Colonic mucosa (tissue), 4 donors: ENCODE results near the gene SQOR. TPM values are rescaled to one million over a fixed set of nuclear protein-coding genes. Genes with fewer than 3 reads are reported as not detected.

ENCODE experiments used
- DNase-seq: peaks from one replicate; pipeline ENCODE4 v3.0.0-alpha.2; 2020
- H3K27ac ChIP-seq: fragments of 200-600 bp; one replicate; pipeline ENCODE4 v1.8.0; 2021
- H3K27me3 ChIP-seq: fragments of 200-600 bp; one replicate; pipeline ENCODE4 v1.8.0; 2021
- H3K36me3 ChIP-seq: fragments of 200-600 bp; one replicate; pipeline ENCODE4 v1.8.0; 2021
- H3K4me1 ChIP-seq: fragments of 200-600 bp; one replicate; pipeline ENCODE4 v1.8.0; 2021; ENCODE audit warnings: mild to moderate bottlenecking
- H3K4me3 ChIP-seq: fragments of 200-600 bp; one replicate; pipeline ENCODE4 v1.8.0; 2021
- H3K9ac ChIP-seq, 2 donors: one replicate each; pipeline ENCODE4 v1.7.0; 2013; ENCODE audit warnings: control low read depth in 2 of 2, low read depth in 2 of 2, low read length in 2 of 2
- H3K9me3 ChIP-seq: fragments of 200-600 bp; one replicate; pipeline ENCODE4 v1.8.0; 2021
- intact Hi-C: fragments of 100-400 bp; cut with DNase I; formaldehyde crosslinking; loops from one replicate; pipeline ENCODE4 v1.14.1; 2022
- total RNA-seq, 2 donors: library from RNA; stranded (reverse); fragmentation: NEBNext Ultra II Directional in 1 of 2; extraction: Animal tissue kit (Norgen Biotek cat#: 25700) in 1 of 2; gene quantifications; one replicate each; pipeline ENCODE4 v1.2.1, GENCODE V29; 2021
- TF ChIP-seq, protein P1 (sequence below): fragments of 200-600 bp; IDR thresholded peaks from one replicate; pipeline ENCODE4 v1.8.0; 2022; ENCODE audit warnings: antibody characterized with exemption, mild to moderate bottlenecking
- donor health status: healthy.
- donor health status: DM: no; HTN: no; CAD: no.
- donor health status: DM: no; HTN: no; CAD: no.

Gene SQOR
- total RNA-seq, 2 donors from 2014 or later = 308 to 500 TPM

GRCh38 chr15:45668386-45668785 is 33.6 kb downstream of the SQOR start:
- intact Hi-C loops = no loop called here
- DNase-seq = no peak
- peaks cover 23% of the 10 kb centered on the region for H3K36me3 ChIP-seq
- H3K27me3 ChIP-seq = no peaks in the 10 kb centered on the region
- no peak overlapping the region for H3K4me3 ChIP-seq
- TF ChIP-seq, protein P1, sequence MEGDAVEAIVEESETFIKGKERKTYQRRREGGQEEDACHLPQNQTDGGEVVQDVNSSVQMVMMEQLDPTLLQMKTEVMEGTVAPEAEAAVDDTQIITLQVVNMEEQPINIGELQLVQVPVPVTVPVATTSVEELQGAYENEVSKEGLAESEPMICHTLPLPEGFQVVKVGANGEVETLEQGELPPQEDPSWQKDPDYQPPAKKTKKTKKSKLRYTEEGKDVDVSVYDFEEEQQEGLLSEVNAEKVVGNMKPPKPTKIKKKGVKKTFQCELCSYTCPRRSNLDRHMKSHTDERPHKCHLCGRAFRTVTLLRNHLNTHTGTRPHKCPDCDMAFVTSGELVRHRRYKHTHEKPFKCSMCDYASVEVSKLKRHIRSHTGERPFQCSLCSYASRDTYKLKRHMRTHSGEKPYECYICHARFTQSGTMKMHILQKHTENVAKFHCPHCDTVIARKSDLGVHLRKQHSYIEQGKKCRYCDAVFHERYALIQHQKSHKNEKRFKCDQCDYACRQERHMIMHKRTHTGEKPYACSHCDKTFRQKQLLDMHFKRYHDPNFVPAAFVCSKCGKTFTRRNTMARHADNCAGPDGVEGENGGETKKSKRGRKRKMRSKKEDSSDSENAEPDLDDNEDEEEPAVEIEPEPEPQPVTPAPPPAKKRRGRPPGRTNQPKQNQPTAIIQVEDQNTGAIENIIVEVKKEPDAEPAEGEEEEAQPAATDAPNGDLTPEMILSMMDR = no peak
- no peaks in the 10 kb centered on the region for H3K9me3 ChIP-seq
- H3K27ac ChIP-seq = no peak overlapping the region
- H3K4me1 ChIP-seq = no peaks in the 10 kb centered on the region
- H3K9ac ChIP-seq = no peak overlapping the region

- Histone ChIP-seq H3K36me3 (peaks cover 28% of the 10 kb centered on the region), H3K27ac (no peak overlapping the region)
These were observed 34.6 kb downstream of the SQOR start for GRCh38 chr15:45669422-45669821.

GRCh38 chr15:45670091-45670490 is 35.3 kb downstream of the SQOR start:
- no peak overlapping the region for H3K4me3 ChIP-seq
- no peak for DNase-seq
- intact Hi-C loops = no loop called here
- H3K36me3 ChIP-seq = peaks cover 31% of the 10 kb centered on the region
- H3K27me3 ChIP-seq = no peaks in the 10 kb centered on the region
- no peak overlapping the region for H3K27ac ChIP-seq
- TF ChIP-seq, protein P1 = no peak
- no peaks in the 10 kb centered on the region for H3K4me1 ChIP-seq
- H3K9me3 ChIP-seq = no peaks in the 10 kb centered on the region
- no peak overlapping the region for H3K9ac ChIP-seq

More at GRCh38 chr15:45669422-45669821, 34.6 kb downstream of the SQOR start:
- TF ChIP-seq, protein P1 = no peak
- no peak overlapping the region for H3K9ac ChIP-seq
- DNase-seq = no peak
- no peaks in the 10 kb centered on the region for H3K4me1 ChIP-seq
- no peaks in the 10 kb centered on the region for H3K27me3 ChIP-seq
- intact Hi-C loops = no loop called here
- H3K9me3 ChIP-seq = no peaks in the 10 kb centered on the region
- H3K4me3 ChIP-seq = no peak overlapping the region

- no peak overlapping the region for H3K27ac ChIP-seq
- no peaks in the 10 kb centered on the region for H3K27me3 ChIP-seq
- H3K36me3 ChIP-seq = peaks cover 31% of the 10 kb centered on the region
- DNase-seq = no peak
- no peaks in the 10 kb centered on the region for H3K9me3 ChIP-seq
- intact Hi-C loops = no loop called here
- no peak overlapping the region for H3K4me3 ChIP-seq
- H3K9ac ChIP-seq = no peak overlapping the region
- no peaks in the 10 kb centered on the region for H3K4me1 ChIP-seq
- TF ChIP-seq, protein P1 = no peak
These were observed 35.7 kb downstream of the SQOR start for GRCh38 chr15:45670511-45670910.

GRCh38 chr15:45674677-45675076 is 39.8 kb downstream of the SQOR start:
- no peak for DNase-seq
- Histone ChIP-seq H3K9me3 (no peaks in the 10 kb centered on the region), H3K4me3 (no peak overlapping the region), H3K27me3 (no peaks in the 10 kb centered on the region), H3K27ac (no peak overlapping the region), H3K9ac (no peak overlapping the region), H3K36me3 (peaks cover 34% of the 10 kb centered on the region), H3K4me1 (no peaks in the 10 kb centered on the region)
- TF ChIP-seq, protein P1 = no peak
- intact Hi-C loops = no loop called here
